VCaP (cell line): ENCODE measurements around the gene TRIM9.

Source experiments
- H3K27ac ChIP-seq: fragments of 450-650 bp; 2 replicates; pipeline ENCODE4 v1.5.1; 2017
- TF ChIP-seq, protein P1 (sequence below): fragments of 450-650 bp; conservative IDR thresholded peaks from 2 replicates; pipeline ENCODE4 v1.5.1; 2017; ENCODE audit warnings: mild to moderate bottlenecking, moderate library complexity

Gene TRIM9

DNA sequence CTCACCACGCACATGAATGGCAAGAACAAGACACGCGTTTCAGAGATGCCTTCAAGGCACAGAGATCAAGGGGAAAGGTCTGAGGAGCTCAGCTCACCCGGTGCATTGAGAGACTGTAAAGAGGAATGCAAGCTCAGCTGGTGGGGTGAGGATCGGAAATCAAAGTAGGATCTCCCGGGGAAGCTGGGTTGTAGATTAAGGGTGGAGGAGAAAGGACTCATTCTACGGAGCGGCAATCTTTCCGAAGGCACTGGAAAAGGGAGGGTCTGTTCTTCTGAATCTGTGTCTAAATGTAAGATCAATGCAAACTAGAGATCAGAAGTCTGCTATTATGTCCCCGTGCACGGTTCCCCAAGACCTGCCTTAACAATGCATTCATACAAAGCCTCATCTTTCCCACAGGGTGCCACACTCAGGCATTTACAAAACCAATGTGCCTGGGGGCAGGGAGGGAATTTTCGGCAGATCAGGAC, 109.0 kb downstream of the TRIM9 start:
- TF ChIP-seq, protein P1, sequence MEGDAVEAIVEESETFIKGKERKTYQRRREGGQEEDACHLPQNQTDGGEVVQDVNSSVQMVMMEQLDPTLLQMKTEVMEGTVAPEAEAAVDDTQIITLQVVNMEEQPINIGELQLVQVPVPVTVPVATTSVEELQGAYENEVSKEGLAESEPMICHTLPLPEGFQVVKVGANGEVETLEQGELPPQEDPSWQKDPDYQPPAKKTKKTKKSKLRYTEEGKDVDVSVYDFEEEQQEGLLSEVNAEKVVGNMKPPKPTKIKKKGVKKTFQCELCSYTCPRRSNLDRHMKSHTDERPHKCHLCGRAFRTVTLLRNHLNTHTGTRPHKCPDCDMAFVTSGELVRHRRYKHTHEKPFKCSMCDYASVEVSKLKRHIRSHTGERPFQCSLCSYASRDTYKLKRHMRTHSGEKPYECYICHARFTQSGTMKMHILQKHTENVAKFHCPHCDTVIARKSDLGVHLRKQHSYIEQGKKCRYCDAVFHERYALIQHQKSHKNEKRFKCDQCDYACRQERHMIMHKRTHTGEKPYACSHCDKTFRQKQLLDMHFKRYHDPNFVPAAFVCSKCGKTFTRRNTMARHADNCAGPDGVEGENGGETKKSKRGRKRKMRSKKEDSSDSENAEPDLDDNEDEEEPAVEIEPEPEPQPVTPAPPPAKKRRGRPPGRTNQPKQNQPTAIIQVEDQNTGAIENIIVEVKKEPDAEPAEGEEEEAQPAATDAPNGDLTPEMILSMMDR: no peak
- no peak overlapping the region for H3K27ac ChIP-seq

DNA sequence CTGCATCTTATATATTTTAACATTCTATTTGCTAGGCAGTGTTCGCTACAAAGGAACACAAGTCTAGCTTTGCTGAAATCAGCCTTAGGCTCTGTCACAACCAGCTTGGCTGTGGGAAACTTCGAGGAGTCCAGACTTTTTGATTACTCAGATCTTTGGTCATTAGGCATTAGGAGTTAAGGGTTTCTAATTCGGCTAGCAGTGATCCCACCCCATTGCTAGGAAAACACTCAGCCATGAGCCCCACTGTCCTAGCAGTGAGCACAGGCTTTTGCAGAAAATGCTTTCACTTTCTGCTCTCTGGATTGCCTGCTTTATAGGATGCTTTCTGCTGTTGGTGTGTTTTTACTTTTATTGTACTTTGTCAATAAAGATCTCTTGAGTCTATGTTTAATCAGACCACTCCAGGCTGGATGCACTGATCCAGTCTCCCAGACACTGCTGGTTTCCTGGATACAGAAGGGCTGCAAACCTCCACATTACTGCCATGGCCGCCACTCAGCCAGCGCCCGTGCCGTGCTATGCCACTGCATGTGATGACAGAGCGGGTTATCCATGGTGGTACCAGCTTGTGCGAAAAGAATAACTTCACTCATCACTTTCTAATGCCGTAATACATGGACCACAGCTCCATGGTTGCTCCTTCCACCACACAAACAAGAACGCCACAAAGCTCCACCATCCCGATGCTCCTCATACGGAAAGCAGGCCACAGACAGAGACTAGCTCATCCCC, 109.6 kb downstream of the TRIM9 start:
- TF ChIP-seq, protein P1: no peak
- no peak overlapping the region for H3K27ac ChIP-seq

DNA sequence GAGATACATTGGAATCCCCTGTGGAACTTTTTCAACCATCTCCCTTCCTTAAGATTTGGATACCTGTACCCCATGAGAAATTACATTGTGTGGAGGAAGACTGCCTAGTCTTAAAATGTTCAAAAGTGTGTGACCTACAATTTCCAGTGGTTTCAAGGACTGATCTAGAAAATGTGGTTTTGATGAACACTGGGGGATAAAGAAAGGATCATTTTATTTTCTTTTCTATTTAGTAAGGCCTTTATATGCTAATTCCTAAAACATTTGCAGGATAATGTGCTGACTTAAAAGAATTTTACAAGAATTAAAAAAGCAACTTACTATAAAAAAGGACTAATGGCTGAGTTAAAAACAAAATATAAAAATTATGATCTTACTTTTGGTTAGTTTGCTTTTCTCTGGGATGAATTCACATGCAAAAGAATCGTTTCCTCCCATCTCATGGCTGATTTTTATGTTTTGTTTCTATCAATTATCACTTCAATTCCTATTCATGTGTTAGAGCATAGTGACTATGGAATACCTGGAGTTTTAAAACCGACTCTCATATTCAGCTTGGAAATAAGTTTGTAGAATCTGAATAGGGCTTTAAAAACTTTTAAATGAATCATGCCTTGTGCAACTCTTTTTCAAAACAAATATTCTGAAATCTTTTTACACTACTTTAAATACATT, 110.7 kb downstream of the TRIM9 start:
- no peak overlapping the region for H3K27ac ChIP-seq
- TF ChIP-seq, protein P1: no peak

DNA sequence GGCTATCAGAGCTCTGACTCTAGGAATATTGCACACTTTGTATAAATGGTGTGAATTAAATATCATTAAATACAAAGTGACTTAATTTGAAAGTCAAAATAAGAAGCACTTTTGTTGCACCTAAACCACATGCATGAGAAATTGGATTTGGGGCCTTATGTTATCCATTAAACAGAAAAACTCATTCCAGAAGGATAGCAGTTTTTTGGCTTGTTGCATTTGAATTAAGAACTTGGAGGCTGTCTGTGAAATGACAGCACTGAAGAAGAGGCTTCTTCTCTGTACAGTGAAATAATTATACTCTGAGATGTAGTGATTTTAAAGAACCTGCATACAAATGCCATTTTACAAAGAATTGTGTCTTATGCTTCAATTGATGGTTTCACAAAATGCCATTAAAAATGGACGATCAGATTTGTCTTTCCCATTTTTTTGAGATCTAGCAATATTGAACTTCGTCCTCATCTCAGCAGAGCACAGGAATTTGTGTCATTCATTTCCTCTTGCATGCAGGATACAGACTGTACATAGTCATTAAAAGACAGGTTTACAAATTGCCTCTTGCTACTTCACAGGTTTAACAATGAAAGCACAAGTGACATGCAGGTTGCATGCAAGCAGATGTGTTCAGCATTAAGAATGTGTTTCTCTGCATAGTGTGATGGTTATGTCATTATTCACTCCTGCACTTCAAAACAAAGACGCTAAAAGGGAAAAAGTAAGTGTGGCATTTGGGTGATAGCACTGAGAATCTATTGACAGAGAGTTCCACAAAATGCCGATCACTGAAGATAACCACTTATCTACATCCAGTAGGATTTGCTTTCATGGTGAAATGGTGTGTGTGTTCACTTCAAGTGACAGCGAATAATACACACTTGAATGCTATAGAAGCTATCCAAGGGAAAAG, 114.7 kb downstream of the TRIM9 start:
- H3K27ac ChIP-seq: no peak overlapping the region
- TF ChIP-seq, protein P1: no peak

DNA sequence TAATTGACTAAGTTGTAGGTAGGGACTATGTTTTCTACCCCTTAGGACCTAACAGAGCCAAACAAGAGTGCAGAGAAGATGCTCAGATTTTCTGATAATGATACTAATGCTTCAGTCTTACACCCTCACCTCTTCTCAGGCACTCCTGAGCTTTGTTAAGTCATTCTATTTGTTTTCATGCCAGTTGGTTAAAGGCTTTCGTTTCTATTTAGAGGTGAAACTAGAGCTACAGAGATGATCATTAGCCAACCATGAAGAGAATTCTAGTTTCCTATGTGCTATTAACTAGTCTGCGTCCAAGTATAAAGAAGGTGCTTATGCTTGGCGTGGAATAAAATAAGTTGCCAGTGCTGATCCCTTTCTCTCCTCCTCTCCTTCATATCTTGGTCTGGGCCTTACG, 116.0 kb downstream of the TRIM9 start:
- no peak overlapping the region for H3K27ac ChIP-seq
- TF ChIP-seq, protein P1: no peak

DNA sequence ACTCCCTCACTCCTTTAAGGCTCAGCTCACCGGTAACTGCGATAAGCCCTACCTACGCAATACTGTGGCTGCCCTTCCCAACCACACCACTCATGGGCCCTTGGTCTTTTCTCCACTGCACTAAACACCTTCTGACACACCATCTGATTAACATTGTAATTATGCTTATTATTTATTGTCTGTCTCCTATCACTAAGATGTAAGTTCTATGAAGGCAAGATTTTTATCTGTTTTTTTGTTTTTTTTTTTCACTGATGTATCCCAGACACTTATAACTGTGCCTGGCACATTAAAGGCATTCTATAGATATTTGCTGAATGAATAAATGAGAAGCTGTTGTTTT, 116.4 kb downstream of the TRIM9 start:
- TF ChIP-seq, protein P1: no peak
- no peak overlapping the region for H3K27ac ChIP-seq
